ENCODE results near the gene UNKL.
A peak's percentile ranks its signal among the peaks of the same experiment; 100 is the strongest.

UNKL gene

GRCh38 chr16:1390239-1390779 is 24.2 kb downstream of the UNKL start:
- no peaks in the 10 kb centered on the region for H3K27me3 Mint-ChIP-seq
- DNase-seq: no peak
- CTCF ChIA-PET: no interaction called here
- no peaks in the 10 kb centered on the region for H3K4me1 Mint-ChIP-seq
- no peaks in the 10 kb centered on the region for H3K9me3 Mint-ChIP-seq
- H3K4me3 Mint-ChIP-seq: no peak overlapping the region
- peaks cover 9% of the 10 kb centered on the region for H3K36me3 Mint-ChIP-seq
- H3K27ac Mint-ChIP-seq: no peak overlapping the region

- H3K27ac Mint-ChIP-seq: no peak overlapping the region
- CTCF ChIA-PET: no interaction called here
- DNase-seq: no peak
- no peaks in the 10 kb centered on the region for H3K4me1 Mint-ChIP-seq
- H3K9me3 Mint-ChIP-seq: no peaks in the 10 kb centered on the region
- H3K27me3 Mint-ChIP-seq: no peaks in the 10 kb centered on the region
- H3K4me3 Mint-ChIP-seq: no peak overlapping the region
- H3K36me3 Mint-ChIP-seq: peaks cover 11% of the 10 kb centered on the region
These were observed 24.7 kb downstream of the UNKL start for GRCh38 chr16:1389762-1390161.

- peaks cover 9% of the 10 kb centered on the region for H3K36me3 Mint-ChIP-seq
- DNase-seq: no peak
- no peaks in the 10 kb centered on the region for H3K27me3 Mint-ChIP-seq
- no peaks in the 10 kb centered on the region for H3K9me3 Mint-ChIP-seq
- no peak overlapping the region for H3K27ac Mint-ChIP-seq
- H3K4me1 Mint-ChIP-seq: no peaks in the 10 kb centered on the region
- CTCF ChIA-PET: no interaction called here
- no peak overlapping the region for H3K4me3 Mint-ChIP-seq
These were observed 27.2 kb downstream of the UNKL start for GRCh38 chr16:1387331-1387730.

GRCh38 chr16:1385232-1385631 is 29.3 kb downstream of the UNKL start:
- Mint-ChIP-seq H3K9me3 (no peaks in the 10 kb centered on the region), H3K36me3 (peaks cover 8% of the 10 kb centered on the region), H3K27ac (no peak overlapping the region), H3K4me3 (no peak overlapping the region), H3K4me1 (peaks cover under 1% of the 10 kb centered on the region), H3K27me3 (no peaks in the 10 kb centered on the region)
- DNase-seq: no peak
- CTCF ChIA-PET: no interaction called here

GRCh38 chr16:1383556-1383955 is 30.9 kb downstream of the UNKL start:
- DNase-seq: no peak
- Mint-ChIP-seq H3K36me3 (peaks cover 6% of the 10 kb centered on the region), H3K27ac (no peak overlapping the region), H3K9me3 (no peaks in the 10 kb centered on the region), H3K4me1 (peaks cover 9% of the 10 kb centered on the region), H3K27me3 (no peaks in the 10 kb centered on the region), H3K4me3 (no peak overlapping the region)
- CTCF ChIA-PET: no interaction called here

- no peak overlapping the region for H3K27ac Mint-ChIP-seq
- H3K4me3 Mint-ChIP-seq: no peak overlapping the region
- peaks cover 19% of the 10 kb centered on the region for H3K4me1 Mint-ChIP-seq
- no peak for DNase-seq
- H3K36me3 Mint-ChIP-seq: peaks cover 6% of the 10 kb centered on the region
- CTCF ChIA-PET: no interaction called here
- H3K27me3 Mint-ChIP-seq: no peaks in the 10 kb centered on the region
- no peaks in the 10 kb centered on the region for H3K9me3 Mint-ChIP-seq
These were observed 32.7 kb downstream of the UNKL start for GRCh38 chr16:1381612-1382406.

- H3K27ac Mint-ChIP-seq: peak overlapping the region; percentile 87
- H3K4me1 Mint-ChIP-seq: peaks cover 19% of the 10 kb centered on the region
- H3K36me3 Mint-ChIP-seq: peaks cover 11% of the 10 kb centered on the region
- no peaks in the 10 kb centered on the region for H3K27me3 Mint-ChIP-seq
- CTCF ChIA-PET: interaction anchor here (0.5 to 3.5 kb wide), 4 partner anchors 15 to 1033 kb away, joined by 3 to 14 read pairs (median 4); no protein-coding TSS in a partner anchor
- H3K4me3 Mint-ChIP-seq: peak overlapping the region; percentile 72
- H3K9me3 Mint-ChIP-seq: no peaks in the 10 kb centered on the region
- no peak for DNase-seq
These were observed 34.3 kb downstream of the UNKL start for GRCh38 chr16:1380195-1380594.

GRCh38 chr16:1379304-1380076 is 35.0 kb downstream of the UNKL start:
- Mint-ChIP-seq H3K36me3 (peaks cover 8% of the 10 kb centered on the region), H3K27ac (peak overlapping the region; percentile 87), H3K27me3 (no peaks in the 10 kb centered on the region), H3K4me3 (peak overlapping the region; percentile 72), H3K9me3 (no peaks in the 10 kb centered on the region), H3K4me1 (peaks cover 19% of the 10 kb centered on the region)
- CTCF ChIA-PET: interaction anchor here (0.5 to 3.5 kb wide), 4 partner anchors 10 to 1034 kb away, joined by 3 to 14 read pairs (median 4); no protein-coding TSS in a partner anchor
- peak; percentile 73 for DNase-seq

- H3K4me1 Mint-ChIP-seq: peaks cover 19% of the 10 kb centered on the region
- peak overlapping the region; percentile 68 for H3K4me3 Mint-ChIP-seq
- no peaks in the 10 kb centered on the region for H3K27me3 Mint-ChIP-seq
- H3K36me3 Mint-ChIP-seq: peaks cover 8% of the 10 kb centered on the region
- H3K27ac Mint-ChIP-seq: peak overlapping the region; percentile 73
- DNase-seq: peak; percentile 66
- no peaks in the 10 kb centered on the region for H3K9me3 Mint-ChIP-seq
- CTCF ChIA-PET: interaction anchor here (1.6 to 3.5 kb wide), 3 partner anchors 10 to 15 kb away, joined by 4 to 14 read pairs (median 4); no protein-coding TSS in a partner anchor
These were observed 35.6 kb downstream of the UNKL start for GRCh38 chr16:1378804-1379303.

- Mint-ChIP-seq H3K36me3 (peaks cover 8% of the 10 kb centered on the region), H3K27me3 (no peaks in the 10 kb centered on the region), H3K9me3 (no peaks in the 10 kb centered on the region), H3K27ac (peak overlapping the region; percentile 73), H3K4me1 (peaks cover 19% of the 10 kb centered on the region), H3K4me3 (peak overlapping the region; percentile 68)
- CTCF ChIA-PET: interaction anchor here (1.9 to 3.5 kb wide), 2 partner anchors 9 to 15 kb away, joined by 4 to 14 read pairs; no protein-coding TSS in a partner anchor
- DNase-seq: no peak
These were observed 36.3 kb downstream of the UNKL start for GRCh38 chr16:1378087-1378803.

- Mint-ChIP-seq H3K27me3 (no peaks in the 10 kb centered on the region), H3K4me3 (no peak overlapping the region), H3K27ac (no peak overlapping the region), H3K4me1 (peaks cover 19% of the 10 kb centered on the region), H3K36me3 (peaks cover 8% of the 10 kb centered on the region), H3K9me3 (no peaks in the 10 kb centered on the region)
- CTCF ChIA-PET: interaction anchor here (1.9 to 3.5 kb wide), 2 partner anchors 8 to 14 kb away, joined by 4 to 14 read pairs; no protein-coding TSS in a partner anchor
- no peak for DNase-seq
These were observed 37.0 kb downstream of the UNKL start for GRCh38 chr16:1377406-1378010.

- CTCF ChIA-PET: no interaction called here
- peak overlapping the region; percentile 33 for H3K27ac Mint-ChIP-seq
- no peaks in the 10 kb centered on the region for H3K27me3 Mint-ChIP-seq
- H3K4me3 Mint-ChIP-seq: no peak overlapping the region
- peaks cover 19% of the 10 kb centered on the region for H3K4me1 Mint-ChIP-seq
- DNase-seq: no peak
- H3K36me3 Mint-ChIP-seq: peaks cover 5% of the 10 kb centered on the region
- H3K9me3 Mint-ChIP-seq: no peaks in the 10 kb centered on the region
These were observed 38.6 kb downstream of the UNKL start for GRCh38 chr16:1375741-1376410.

GRCh38 chr16:1375298-1375640 is 39.2 kb downstream of the UNKL start:
- H3K27ac Mint-ChIP-seq: no peak overlapping the region

More at GRCh38 chr16:1375298-1375640, 39.2 kb downstream of the UNKL start:
- peaks cover 5% of the 10 kb centered on the region for H3K36me3 Mint-ChIP-seq
- H3K9me3 Mint-ChIP-seq: no peaks in the 10 kb centered on the region
- no peaks in the 10 kb centered on the region for H3K27me3 Mint-ChIP-seq
- no peak for DNase-seq
- peaks cover 18% of the 10 kb centered on the region for H3K4me1 Mint-ChIP-seq
- no peak overlapping the region for H3K4me3 Mint-ChIP-seq
- CTCF ChIA-PET: no interaction called here

Data from activated naive CD4-positive, alpha-beta T cell treated with anti-CD3 and anti-CD28 coated beads, Interleukin-2, amount 10 ng/mL, durations not matched to agents 7 days and 5 days (primary cell).